Transverse colon (tissue), 4 donors: Measurements from ENCODE around the gene ICA1.

ENCODE experiments used
- EP300 ChIP-seq: sonication (generic); formaldehyde crosslinking; IDR thresholded peaks from one replicate; pipeline ENCODE4 v1.6.1; 2017; ENCODE audit warnings: antibody characterized with exemption, low read depth
- POLR2A ChIP-seq: fragments of 450-650 bp; IDR thresholded peaks from one replicate; pipeline ENCODE4 v1.6.1; 2016; ENCODE audit warnings: antibody characterized with exemption, mild to moderate bottlenecking, moderate library complexity
- POLR2AphosphoS5 ChIP-seq, 3 donors: sonication (generic); formaldehyde crosslinking; IDR thresholded peaks; one replicate each; pipeline ENCODE4 v1.6.1; 2016; ENCODE audit warnings: antibody characterized with exemption in 3 of 3
- TF ChIP-seq, protein P1 (sequence below), 5 experiments: fragments of 200-600 bp in 3 of 5; fragments of 450-650 bp in 2 of 5; sonication (generic) in 3 of 5; IDR thresholded peaks; 1 replicate in 2 of 5; 2 replicates in 3 of 5; pipeline ENCODE4 v1.5.1; 2016 to 2017; ENCODE audit warnings: antibody characterized with exemption in 5 of 5, inconsistent platforms in 3 of 5, mild to moderate bottlenecking in 2 of 5, moderate library complexity in 1 of 5

DNA sequence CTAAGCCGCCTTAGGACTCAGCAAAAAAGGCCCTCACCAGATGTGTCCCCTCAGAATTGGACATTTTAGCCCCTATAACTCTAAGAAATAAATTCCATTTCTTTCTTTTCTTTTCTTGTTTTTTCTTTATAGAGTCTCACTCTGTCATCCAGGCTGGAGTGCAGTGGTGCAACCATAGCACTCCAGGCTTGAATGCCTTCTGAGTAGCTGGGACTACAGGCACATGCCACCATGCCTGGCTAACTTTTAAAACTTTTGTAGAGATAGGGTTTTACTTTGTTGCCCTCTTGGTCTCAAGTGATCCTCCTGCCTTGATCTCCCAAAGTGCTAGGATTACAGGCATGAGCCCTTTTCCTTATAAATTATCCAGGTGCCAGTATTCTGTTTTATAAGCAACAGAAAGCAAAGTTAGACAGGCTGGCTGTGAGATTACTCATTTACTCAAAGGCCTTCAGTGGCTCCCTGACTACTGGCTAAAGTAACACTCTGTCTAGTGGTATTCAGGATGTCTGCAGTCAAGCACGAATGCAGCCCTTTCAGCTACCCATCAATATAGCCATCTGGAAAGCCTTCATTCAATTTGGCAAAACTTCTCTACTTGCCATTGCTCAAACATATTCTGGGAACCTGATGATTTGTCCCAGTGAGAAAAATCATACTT is 128.6 kb downstream of the ICA1 start:
- TF ChIP-seq, protein P1, sequence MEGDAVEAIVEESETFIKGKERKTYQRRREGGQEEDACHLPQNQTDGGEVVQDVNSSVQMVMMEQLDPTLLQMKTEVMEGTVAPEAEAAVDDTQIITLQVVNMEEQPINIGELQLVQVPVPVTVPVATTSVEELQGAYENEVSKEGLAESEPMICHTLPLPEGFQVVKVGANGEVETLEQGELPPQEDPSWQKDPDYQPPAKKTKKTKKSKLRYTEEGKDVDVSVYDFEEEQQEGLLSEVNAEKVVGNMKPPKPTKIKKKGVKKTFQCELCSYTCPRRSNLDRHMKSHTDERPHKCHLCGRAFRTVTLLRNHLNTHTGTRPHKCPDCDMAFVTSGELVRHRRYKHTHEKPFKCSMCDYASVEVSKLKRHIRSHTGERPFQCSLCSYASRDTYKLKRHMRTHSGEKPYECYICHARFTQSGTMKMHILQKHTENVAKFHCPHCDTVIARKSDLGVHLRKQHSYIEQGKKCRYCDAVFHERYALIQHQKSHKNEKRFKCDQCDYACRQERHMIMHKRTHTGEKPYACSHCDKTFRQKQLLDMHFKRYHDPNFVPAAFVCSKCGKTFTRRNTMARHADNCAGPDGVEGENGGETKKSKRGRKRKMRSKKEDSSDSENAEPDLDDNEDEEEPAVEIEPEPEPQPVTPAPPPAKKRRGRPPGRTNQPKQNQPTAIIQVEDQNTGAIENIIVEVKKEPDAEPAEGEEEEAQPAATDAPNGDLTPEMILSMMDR (IDR thresholded peaks at IDR 0.05): no peak
- TF ChIP-seq EP300 (no peak), POLR2A (no peak), POLR2AphosphoS5 (IDR thresholded peaks at IDR 0.05) (no peak)
